Coronary artery (tissue), 2 donors: ENCODE data around the gene HELQ.
"Not testable (repeated sequence)": the region's sequence is repeated elsewhere in the genome, so short reads cannot be mapped to it uniquely, and the experiment has no call there.

Experiments used
- DNase-seq: peaks from one replicate; pipeline ENCODE4 v3.0.0-alpha.2; 2017; ENCODE audit warnings: low spot score
- H3K27ac ChIP-seq, 2 donors: fragments of 200-600 bp; sonication (generic); one replicate each; pipeline ENCODE4 v1.5.1; 2016 to 2019
- H3K4me3 ChIP-seq: fragments of 200-600 bp; sonication (generic); 2 replicates; pipeline ENCODE4 v1.5.1; 2016; ENCODE audit warnings: mild to moderate bottlenecking, moderate library complexity
- TF ChIP-seq, protein P1 (sequence below): fragments of 200-600 bp; sonication (generic); IDR thresholded peaks from one replicate; pipeline ENCODE4 v1.5.1; 2019; ENCODE audit warnings: antibody characterized with exemption

The HELQ gene, protein sequence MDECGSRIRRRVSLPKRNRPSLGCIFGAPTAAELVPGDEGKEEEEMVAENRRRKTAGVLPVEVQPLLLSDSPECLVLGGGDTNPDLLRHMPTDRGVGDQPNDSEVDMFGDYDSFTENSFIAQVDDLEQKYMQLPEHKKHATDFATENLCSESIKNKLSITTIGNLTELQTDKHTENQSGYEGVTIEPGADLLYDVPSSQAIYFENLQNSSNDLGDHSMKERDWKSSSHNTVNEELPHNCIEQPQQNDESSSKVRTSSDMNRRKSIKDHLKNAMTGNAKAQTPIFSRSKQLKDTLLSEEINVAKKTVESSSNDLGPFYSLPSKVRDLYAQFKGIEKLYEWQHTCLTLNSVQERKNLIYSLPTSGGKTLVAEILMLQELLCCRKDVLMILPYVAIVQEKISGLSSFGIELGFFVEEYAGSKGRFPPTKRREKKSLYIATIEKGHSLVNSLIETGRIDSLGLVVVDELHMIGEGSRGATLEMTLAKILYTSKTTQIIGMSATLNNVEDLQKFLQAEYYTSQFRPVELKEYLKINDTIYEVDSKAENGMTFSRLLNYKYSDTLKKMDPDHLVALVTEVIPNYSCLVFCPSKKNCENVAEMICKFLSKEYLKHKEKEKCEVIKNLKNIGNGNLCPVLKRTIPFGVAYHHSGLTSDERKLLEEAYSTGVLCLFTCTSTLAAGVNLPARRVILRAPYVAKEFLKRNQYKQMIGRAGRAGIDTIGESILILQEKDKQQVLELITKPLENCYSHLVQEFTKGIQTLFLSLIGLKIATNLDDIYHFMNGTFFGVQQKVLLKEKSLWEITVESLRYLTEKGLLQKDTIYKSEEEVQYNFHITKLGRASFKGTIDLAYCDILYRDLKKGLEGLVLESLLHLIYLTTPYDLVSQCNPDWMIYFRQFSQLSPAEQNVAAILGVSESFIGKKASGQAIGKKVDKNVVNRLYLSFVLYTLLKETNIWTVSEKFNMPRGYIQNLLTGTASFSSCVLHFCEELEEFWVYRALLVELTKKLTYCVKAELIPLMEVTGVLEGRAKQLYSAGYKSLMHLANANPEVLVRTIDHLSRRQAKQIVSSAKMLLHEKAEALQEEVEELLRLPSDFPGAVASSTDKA

DNA sequence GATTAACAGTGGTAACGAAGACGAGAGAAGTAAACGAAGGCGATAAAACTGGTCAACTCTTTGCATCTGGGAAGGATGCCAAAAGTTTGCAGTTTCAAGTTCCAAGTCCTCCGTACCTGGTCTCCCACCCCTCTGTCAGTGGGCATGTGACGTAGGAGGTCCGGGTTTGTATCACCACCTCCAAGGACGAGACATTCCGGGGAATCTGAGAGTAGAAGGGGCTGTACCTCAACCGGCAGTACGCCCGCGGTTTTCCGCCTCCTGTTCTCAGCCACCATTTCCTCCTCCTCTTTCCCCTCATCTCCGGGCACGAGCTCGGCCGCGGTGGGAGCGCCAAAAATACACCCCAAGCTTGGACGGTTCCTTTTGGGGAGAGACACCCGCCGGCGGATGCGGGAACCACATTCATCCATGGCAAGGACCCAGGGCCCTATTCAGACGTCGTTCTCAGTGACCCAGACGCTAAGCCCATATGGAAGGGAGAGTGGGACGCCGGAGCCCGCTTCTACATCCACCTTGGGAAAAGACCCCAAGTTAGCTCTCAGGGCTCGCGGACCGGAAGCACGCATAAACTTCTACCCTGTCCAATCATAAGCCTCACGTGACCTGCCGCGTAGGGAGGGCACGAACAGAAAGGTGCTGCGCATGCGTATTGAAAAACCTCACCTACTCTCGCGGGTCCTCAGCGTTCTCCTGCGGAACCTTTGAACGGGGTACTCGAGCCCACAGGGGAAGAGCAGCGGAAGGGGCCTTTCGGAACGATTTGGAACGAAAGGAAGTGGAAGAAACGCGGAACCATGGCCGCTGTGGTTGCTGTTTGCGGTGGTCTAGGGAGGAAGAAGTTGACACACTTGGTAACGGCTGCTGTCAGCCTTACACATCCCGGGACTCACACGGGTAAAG, at the start of gene HELQ, which contains the start of gene MRPS18C:
TSS of gene HELQ (minus strand) at position 543 of the 903 bp plus-strand sequence. CDS start at position 413, 130 bp downstream.
TSS of gene MRPS18C (plus strand) at position 778 of the 903 bp plus-strand sequence. CDS start at position 798, 20 bp downstream.
- peak; percentile 98 for DNase-seq
- Histone ChIP-seq H3K4me3 (peak within 1 kb of the TSS; percentile 82), H3K27ac (peak within 1 kb of the TSS; percentile 95 to 97)
- TF ChIP-seq, protein P1, sequence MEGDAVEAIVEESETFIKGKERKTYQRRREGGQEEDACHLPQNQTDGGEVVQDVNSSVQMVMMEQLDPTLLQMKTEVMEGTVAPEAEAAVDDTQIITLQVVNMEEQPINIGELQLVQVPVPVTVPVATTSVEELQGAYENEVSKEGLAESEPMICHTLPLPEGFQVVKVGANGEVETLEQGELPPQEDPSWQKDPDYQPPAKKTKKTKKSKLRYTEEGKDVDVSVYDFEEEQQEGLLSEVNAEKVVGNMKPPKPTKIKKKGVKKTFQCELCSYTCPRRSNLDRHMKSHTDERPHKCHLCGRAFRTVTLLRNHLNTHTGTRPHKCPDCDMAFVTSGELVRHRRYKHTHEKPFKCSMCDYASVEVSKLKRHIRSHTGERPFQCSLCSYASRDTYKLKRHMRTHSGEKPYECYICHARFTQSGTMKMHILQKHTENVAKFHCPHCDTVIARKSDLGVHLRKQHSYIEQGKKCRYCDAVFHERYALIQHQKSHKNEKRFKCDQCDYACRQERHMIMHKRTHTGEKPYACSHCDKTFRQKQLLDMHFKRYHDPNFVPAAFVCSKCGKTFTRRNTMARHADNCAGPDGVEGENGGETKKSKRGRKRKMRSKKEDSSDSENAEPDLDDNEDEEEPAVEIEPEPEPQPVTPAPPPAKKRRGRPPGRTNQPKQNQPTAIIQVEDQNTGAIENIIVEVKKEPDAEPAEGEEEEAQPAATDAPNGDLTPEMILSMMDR: no peak

DNA sequence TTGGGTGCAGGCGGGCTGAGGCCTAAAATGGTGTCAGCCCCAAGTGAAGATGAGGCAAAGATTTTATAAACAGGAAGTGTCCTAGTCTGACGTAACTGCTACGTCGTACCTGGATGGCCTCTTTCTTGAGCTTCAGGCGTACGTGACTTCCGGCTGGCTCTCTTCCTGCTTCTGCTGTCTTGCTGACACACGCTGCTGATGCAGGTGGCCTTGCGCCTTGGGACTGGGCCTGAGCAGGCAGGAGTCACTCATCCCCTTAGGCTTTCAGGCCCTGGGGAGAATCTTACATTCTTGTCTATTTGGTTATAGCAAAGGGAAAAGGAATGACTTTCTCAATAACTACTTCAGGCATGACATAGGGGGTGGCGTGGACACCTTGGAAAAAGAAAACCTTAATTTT, 49.4 kb upstream of the HELQ start:
- Histone ChIP-seq H3K4me3 (no peak overlapping the region), H3K27ac (no peak overlapping the region)
- TF ChIP-seq, protein P1: no peak
- no peak for DNase-seq

DNA sequence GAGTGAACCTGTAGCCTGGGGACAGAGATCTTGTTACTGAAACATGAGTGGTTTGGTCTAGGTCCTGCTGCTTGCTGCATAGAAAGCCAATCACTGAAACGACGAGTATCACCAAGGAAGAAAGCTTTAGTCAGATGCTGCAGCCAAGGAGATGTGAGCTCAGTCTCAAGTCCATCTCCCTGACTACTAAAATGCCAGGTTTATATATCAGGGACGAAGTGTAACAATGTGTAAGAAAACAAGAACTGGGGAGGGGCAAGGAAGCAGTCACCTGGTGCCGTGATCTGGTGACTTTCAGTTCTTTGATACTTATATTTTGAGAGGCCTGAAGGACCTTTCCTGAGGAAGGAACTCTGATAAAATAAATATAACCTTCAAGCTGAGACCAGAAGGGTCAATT, 48.9 kb upstream of the HELQ start:
- H3K27ac ChIP-seq: no peak overlapping the region
- no peak for DNase-seq
- TF ChIP-seq, protein P1: no peak
- H3K4me3 ChIP-seq: no peak overlapping the region

DNA sequence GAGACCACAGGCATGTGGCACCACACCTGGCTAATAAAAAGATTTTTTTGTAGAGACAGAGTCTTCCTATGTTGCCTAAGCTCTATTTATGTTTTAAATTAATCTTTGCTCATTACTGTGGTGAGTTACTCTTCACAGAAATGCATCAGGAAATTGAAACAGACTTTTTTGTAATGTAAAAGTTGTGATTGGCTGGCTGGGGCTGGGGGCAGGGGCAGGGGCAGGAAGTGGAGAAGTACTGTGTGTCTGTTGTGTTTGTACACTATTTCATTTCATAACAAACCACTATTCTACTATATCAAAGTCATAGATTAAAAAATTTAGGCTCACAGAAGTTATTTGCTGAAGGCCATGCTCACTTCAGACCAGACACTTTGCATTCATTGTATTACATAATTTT, 48.4 kb upstream of the HELQ start:
- TF ChIP-seq, protein P1: no peak
- no peak for DNase-seq
- no peak overlapping the region for H3K4me3 ChIP-seq
- H3K27ac ChIP-seq: no peak overlapping the region

DNA sequence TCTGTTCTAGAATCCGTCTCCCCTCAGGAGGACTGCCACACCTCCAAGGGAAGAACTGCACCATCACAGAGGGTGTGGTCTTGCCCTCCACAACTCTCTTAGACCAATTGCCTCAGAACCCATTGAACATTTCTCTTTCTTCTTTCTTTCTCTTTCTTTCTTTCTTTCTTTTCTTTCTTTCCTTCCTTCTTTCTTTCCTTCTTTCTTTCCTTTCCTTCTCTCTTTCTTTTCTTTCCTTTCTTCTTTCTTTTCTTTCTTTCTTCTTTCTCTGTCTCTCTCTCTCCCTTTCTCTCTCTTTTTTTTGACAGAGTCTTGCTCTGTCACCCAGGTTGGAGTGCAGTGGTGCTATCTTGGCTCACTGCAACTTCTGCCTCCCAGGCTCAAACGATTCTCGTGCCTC, 46.0 kb upstream of the HELQ start:
- not testable (repeated sequence) for DNase-seq, H3K27ac ChIP-seq, H3K4me3 ChIP-seq

DNA sequence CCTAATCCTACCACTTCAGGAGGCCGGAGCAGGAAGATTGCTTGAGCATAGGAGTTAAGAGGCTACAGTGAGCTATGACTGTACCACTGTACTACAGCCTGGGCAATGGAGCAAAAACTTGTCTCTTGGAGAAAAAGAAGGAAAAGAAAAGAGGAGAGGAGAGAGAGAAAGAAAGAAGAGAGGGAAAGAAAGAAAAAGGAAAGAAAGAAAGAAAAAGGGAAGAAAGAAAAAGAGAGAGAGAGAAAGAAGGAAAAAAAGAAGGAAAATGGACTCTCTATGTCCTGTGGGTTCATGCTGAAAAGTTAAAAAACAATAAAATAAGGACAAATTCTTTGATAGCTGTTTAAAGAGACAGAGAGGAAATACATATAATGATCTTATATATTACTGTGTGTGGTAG, 42.6 kb upstream of the HELQ start:
- H3K27ac ChIP-seq: no peak overlapping the region
- H3K4me3 ChIP-seq: no peak overlapping the region
- no peak for DNase-seq
- TF ChIP-seq, protein P1: no peak

DNA sequence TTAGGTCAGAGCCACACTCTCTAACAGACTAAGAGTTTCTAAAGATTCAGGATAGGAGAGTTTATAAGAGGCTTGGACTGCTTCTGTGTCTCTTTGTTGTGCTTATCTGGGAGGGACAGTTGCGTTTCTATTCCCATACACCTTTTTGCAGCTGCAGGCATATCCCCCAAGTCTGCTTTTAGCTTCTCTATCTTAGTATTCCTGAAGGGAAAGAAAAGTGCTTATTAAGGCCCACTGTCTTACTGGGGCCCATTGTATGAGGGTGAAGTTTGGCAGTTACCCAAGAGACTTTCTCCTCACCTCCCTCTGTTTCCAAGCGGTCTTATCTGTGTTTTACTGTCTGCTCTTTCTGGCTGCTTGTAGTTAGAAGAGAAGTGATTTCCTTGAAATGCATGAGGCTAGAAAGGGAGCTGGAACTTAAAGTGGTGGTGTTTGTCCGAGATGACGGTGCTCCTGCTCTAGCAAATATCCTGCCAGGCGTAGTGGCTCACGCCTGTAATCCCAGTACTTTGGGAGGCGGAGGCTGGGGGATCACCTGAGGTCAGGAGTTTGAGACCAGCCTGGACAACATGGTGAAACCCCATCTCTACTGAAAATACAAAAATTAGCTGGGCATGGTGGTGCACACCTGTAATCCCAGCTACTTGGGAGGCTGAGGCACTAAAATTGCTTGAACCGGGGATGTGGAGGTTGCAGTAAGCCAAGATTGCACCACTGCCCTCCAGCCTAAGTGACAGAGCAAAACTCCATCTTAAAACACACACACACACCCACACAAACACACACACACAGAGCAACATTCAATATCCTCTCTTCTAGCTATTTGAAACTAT, 40.7 kb upstream of the HELQ start:
- H3K4me3 ChIP-seq, H3K27ac ChIP-seq, DNase-seq: not testable (repeated sequence)
